ENCODE data around the gene FARSA.
"Not testable (repeated sequence)": the region's sequence is repeated elsewhere in the genome, so short reads cannot be mapped to it uniquely, and the experiment has no call there.

The FARSA gene

GRCh38 chr19:12907166-12907565, 26.3 kb downstream of the FARSA start:
- no peak for DNase-seq (ENCODE audit: low spot score)
- in situ Hi-C loops (cut with MboI; ENCODE audit: low pct_unique_long_range_greater_than_20kb, low sequenced_read_pairs, unreplicated experiment), result no loop called here
- TF ChIP-seq CTCF (IDR thresholded peaks at IDR 0.05; ENCODE audit: extremely low read depth, insufficient read depth, missing control alignments), result no peak

GRCh38 chr19:12899891-12900518, 33.5 kb downstream of the FARSA start:
- peak; percentile 11 for TF ChIP-seq CTCF (IDR thresholded peaks at IDR 0.05; ENCODE audit: extremely low read depth, insufficient read depth, missing control alignments)
- in situ Hi-C loops (cut with MboI; ENCODE audit: low pct_unique_long_range_greater_than_20kb, low sequenced_read_pairs, unreplicated experiment), result no loop called here
- DNase-seq (ENCODE audit: low spot score), result peak; percentile 83

DNA sequence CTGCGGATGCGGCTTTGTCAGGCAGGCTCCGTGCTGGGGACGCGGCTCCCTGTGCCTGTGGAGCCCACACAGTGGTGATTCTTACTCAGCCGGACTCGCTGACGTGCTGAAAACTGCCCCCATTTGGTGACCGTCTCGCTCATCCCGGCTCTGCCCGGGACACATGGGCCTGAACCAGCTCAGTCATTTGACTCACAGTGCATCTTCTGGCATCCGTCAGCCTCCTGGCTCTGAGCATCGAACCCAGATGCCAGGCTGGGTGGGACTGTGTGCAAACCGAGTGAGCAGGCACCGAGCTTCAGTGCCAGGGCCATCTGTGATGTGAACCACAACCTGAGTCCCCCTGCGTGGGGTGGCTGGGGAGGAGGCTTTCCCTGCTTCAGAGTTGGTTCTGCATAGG, 37.1 kb downstream of the FARSA start:
- DNase-seq (ENCODE audit: low spot score), result no peak
- no peak for TF ChIP-seq CTCF (IDR thresholded peaks at IDR 0.05; ENCODE audit: extremely low read depth, insufficient read depth, missing control alignments)
- in situ Hi-C loops (cut with MboI; ENCODE audit: low pct_unique_long_range_greater_than_20kb, low sequenced_read_pairs, unreplicated experiment), result no loop called here

DNA sequence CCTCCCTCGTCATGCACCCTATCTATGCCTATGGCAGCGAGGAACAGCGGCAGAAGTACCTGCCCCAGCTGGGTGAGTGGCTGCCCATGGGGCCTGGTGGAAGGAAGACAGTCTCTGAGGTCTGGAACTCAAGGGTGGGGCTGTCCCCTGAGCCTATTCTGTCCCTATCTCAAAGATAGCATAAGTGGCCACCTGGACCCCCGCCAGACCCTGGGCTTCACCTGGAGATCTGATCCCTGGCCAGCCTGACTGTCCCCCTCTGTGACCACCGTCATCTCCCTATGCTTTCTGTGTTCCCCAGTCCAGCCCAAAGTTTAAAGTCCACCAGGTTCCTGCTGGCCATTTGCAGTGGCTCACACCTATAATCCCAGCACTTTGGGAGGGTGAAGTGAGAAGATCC, 39.9 kb downstream of the FARSA start:
- in situ Hi-C loops (cut with MboI; ENCODE audit: low pct_unique_long_range_greater_than_20kb, low sequenced_read_pairs, unreplicated experiment), result no loop called here
- no peak for TF ChIP-seq CTCF (IDR thresholded peaks at IDR 0.05; ENCODE audit: extremely low read depth, insufficient read depth, missing control alignments)
- DNase-seq (ENCODE audit: low spot score), result no peak

- in situ Hi-C loops (cut with MboI; ENCODE audit: low pct_unique_long_range_greater_than_20kb, low sequenced_read_pairs, unreplicated experiment), result no loop called here
- no peak for TF ChIP-seq CTCF (IDR thresholded peaks at IDR 0.05; ENCODE audit: extremely low read depth, insufficient read depth, missing control alignments)
- no peak for DNase-seq (ENCODE audit: low spot score)
These were observed 41.9 kb downstream of the FARSA start for GRCh38 chr19:12891553-12892021.

DNA sequence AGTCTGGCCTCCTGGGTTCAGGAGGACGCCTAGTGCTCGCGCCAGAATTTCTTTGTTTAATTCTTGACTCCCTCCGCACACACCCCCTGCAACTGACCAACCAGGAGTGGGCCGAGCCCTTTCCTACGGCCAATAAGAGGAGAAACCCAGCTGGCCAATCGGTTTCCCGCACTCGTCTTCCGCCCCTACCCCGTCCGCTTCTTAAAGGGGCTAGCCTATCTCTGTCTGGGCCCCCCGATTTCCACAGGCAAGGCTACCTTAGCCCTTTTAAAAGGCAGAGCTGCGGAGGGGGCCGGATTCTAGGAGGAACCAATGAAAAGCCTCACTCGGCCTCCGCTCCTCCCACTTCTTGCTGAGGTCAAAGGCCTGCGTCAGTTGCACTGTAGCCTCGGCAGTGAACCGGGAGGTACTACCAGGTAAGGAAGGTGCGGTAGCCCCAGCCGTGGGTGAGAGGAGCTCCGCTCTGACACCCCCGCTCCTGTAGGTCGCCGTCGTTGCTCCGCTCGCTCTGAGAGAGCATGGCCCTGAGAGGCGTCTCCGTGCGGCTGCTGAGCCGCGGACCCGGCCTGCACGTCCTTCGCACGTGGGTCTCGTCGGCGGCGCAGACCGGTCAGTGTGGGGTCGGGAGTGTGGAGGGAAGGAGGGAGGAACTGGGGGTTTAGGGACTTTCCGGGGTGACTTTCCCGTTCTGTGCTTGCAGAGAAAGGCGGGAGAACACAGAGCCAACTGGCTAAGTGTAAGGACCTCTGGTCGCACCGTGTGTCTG, 42.5 kb downstream of the FARSA start, which contains the start of gene GCDH:
Gene GCDH (plus strand): TSS at position 374 of the 766 bp plus-strand sequence. CDS start 145 bp downstream, at position 519.
- in situ Hi-C loops (cut with MboI; ENCODE audit: low pct_unique_long_range_greater_than_20kb, low sequenced_read_pairs, unreplicated experiment), result no loop called here
- no peak for TF ChIP-seq CTCF (IDR thresholded peaks at IDR 0.05; ENCODE audit: extremely low read depth, insufficient read depth, missing control alignments)
- peak; percentile 97 for DNase-seq (ENCODE audit: low spot score)

DNA sequence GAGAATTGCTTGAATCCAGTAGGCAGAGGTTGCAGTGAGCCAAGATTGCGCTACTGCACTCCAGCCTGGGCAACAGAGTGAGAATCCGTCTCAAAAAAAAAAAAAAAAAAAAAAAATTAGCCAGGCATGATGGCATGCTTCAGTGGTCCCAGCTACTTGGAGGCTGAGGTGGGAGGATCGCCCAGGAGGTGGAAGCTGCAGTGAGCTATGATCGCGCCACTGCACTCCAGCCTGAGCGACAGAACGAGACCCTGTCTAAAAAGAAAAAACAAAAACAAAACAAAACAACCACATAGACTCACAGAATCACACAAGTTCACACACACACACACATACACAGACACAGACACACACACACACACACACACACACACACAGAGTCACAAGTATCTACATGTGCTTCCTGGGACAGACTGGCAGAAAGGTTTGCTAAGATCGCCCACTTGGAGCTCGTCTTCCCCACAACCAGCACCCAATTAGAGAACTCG, 43.2 kb downstream of the FARSA start:
- in situ Hi-C loops (cut with MboI; ENCODE audit: low pct_unique_long_range_greater_than_20kb, low sequenced_read_pairs, unreplicated experiment); DNase-seq (ENCODE audit: low spot score): not testable (repeated sequence)
